T-helper 2 cell treated with Interferon-gamma antibody and Interleukin-4, amounts not matched to agents 5 μg/mL and 100 μg/mL, for 36 hours (primary cell): ENCODE measurements around the gene KRCC1.
"Not testable (repeated sequence)": the region's sequence is repeated elsewhere in the genome, so short reads cannot be mapped to it uniquely, and the experiment has no call there.

Experiments used
- DNase-seq: peaks from one replicate; pipeline ENCODE4 v3.0.0; 2021; ENCODE audit warnings: low spot score
- H3K27ac Mint-ChIP-seq: one replicate; pipeline ENCODE4 v1.8.0; 2021; ENCODE audit warnings: mild to moderate bottlenecking, mixed read lengths
- H3K27me3 Mint-ChIP-seq: one replicate; pipeline ENCODE4 v1.8.0; 2021; ENCODE audit warnings: low read depth, mixed read lengths
- H3K36me3 Mint-ChIP-seq: one replicate; pipeline ENCODE4 v1.8.0; 2021; ENCODE audit warnings: low read depth, mixed read lengths
- H3K4me1 Mint-ChIP-seq: one replicate; pipeline ENCODE4 v1.8.0; 2021; ENCODE audit warnings: low read depth, mixed read lengths
- H3K4me3 Mint-ChIP-seq: one replicate; pipeline ENCODE4 v1.8.0; 2022; ENCODE audit warnings: mild to moderate bottlenecking, moderate library complexity, mixed read lengths
- H3K9me3 Mint-ChIP-seq: one replicate; pipeline ENCODE4 v1.8.0; 2021; ENCODE audit warnings: mixed read lengths

Gene KRCC1

DNA sequence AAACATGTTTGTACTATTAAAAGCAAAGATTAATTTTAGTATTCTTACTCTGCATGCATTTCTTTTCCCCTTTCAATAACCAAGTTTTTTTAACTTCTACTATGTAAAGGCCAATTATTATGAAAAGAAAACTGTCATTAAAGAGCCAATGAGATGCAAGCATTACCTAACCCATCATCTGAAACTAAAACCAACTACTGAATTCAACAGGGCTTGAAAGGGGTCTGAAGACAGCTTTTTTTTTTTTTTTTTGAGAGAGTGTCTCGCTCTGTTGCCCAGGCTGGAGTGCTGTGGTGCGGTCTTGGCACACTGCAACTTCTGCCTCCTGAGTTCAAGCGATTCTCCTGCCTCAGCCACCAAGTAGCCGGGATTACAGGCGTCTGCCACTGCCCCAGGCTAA, 69.7 kb downstream of the KRCC1 start:
- H3K4me1 Mint-ChIP-seq, H3K27me3 Mint-ChIP-seq, H3K9me3 Mint-ChIP-seq, H3K27ac Mint-ChIP-seq, DNase-seq, H3K4me3 Mint-ChIP-seq, H3K36me3 Mint-ChIP-seq: not testable (repeated sequence)

DNA sequence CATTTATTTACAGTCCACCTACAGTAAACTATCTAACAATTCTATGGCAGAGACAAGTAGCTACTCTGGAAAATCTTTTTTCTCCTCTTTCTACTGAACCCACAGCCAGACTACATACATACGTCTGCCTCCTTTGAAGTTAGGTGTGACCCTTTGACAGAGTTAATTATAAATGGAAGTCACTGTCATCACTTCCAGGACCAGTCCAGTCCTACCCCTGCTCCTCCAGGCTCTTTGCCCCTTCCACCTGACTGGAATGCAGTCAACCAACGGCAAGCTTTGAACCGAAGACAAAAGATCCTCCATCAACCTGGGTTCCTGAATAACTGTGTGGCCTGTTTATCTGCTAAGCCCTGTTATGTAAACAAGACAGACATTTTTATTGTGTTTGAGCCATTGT, 74.4 kb downstream of the KRCC1 start:
- H3K36me3 Mint-ChIP-seq, H3K27me3 Mint-ChIP-seq: not testable (repeated sequence)

More for the DNA sequence above, 74.4 kb downstream of the KRCC1 start:
- not testable (repeated sequence) for H3K4me3 Mint-ChIP-seq, H3K27ac Mint-ChIP-seq, DNase-seq, H3K4me1 Mint-ChIP-seq, H3K9me3 Mint-ChIP-seq
